GM12878 (cell line): ENCODE measurements around the gene DHRS7B. TPM values are rescaled to one million over a fixed set of nuclear protein-coding genes. Genes with fewer than 3 reads are reported as not detected.

Experiments
- ATAC-seq: fragments of 200-7000 bp; cut with Tn5 transposase; 3 replicates; pipeline ENCODE4 v1.9.1; 2020; ENCODE audit warnings: mild to moderate bottlenecking, moderate library complexity
- BruUV-seq: library from RNA; stranded (reverse); fragments of 400-500 nt; replicated peaks from 2 replicates; lab custom pipeline; 2021; lab: Mats Ljungman, UMichigan
- CTCF ChIA-PET: fragments of 300-600 bp; sonication (Branson Sonifier 250); formaldehyde crosslinking; extraction: SDS; loops from one replicate; lab custom pipeline; 2021; ENCODE audit warnings: inconsistent platforms; lab: Yijun Ruan, JAX
- POLR2A ChIA-PET: fragments of 350-600 bp; formaldehyde crosslinking; extraction: SDS; loops from one replicate; lab custom pipeline; 2021; ENCODE audit warnings: inconsistent platforms; lab: Charles Lee
- RAD21 ChIA-PET: fragments of 300-600 bp; sonication (Branson Sonifier 250); formaldehyde crosslinking; loops from one replicate; lab custom pipeline; 2023; ENCODE audit warnings: antibody characterized with exemption; ENCODE audit not compliant: unreplicated experiment; lab: Charles Lee
- SMC1A ChIA-PET: fragments of 300-600 bp; sonication (Branson Sonifier 250); formaldehyde crosslinking; loops from one replicate; lab custom pipeline; 2023; ENCODE audit not compliant: unreplicated experiment, uncharacterized antibody; lab: Charles Lee
- DNase-seq: peaks from one replicate; pipeline ENCODE4 v3.0.0-alpha.2; 2011; ENCODE audit warnings: low read depth, low spot score
- FAIRE-seq: peaks from 3 replicates; lab custom pipeline; 2011; peaks lifted over from hg19 to GRCh38; lab: Jason Lieb, UNC
- H2AFZ ChIP-seq: 2 replicates; pipeline ENCODE4 v1.6.0; 2011; ENCODE audit warnings: low read depth, low read length, control low read depth; ENCODE audit not compliant: control insufficient read depth
- H3K27ac ChIP-seq: 2 replicates; pipeline ENCODE4 v1.5.1; 2011; ENCODE audit warnings: control low read depth; ENCODE audit not compliant: control insufficient read depth, insufficient read depth
- H3K27me3 ChIP-seq, 2 experiments: replicated peaks in 1 of 2; 2 replicates each; pipeline versions ENCODE4 v1.6.0 to v1.6.1; 2011; ENCODE audit warnings: low read length in 1 of 2; ENCODE audit not compliant: control insufficient read depth in 2 of 2, insufficient read depth in 2 of 2
- H3K36me3 ChIP-seq, 2 experiments: 2 replicates each; pipeline ENCODE4 v1.5.1; 2011; ENCODE audit warnings: low read length in 1 of 2; ENCODE audit not compliant: control insufficient read depth in 2 of 2, insufficient read depth in 2 of 2
- H3K4me1 ChIP-seq: 2 replicates; pipeline ENCODE4 v1.6.1; 2011; ENCODE audit warnings: mild to moderate bottlenecking, low read length, moderate library complexity, mixed read lengths; ENCODE audit not compliant: control insufficient read depth, insufficient read depth
- H3K4me2 ChIP-seq: 2 replicates; pipeline ENCODE4 v1.6.0; 2011; ENCODE audit warnings: control low read depth; ENCODE audit not compliant: control insufficient read depth, insufficient read depth
- H3K4me3 ChIP-seq: fragments of 200-600 bp; sonication (generic); 2 replicates; pipeline ENCODE4 v1.5.1; 2016
- H3K79me2 ChIP-seq: 2 replicates; pipeline ENCODE4 v1.6.0; 2011; ENCODE audit warnings: low read length; ENCODE audit not compliant: control insufficient read depth, insufficient read depth
- H3K9ac ChIP-seq: 2 replicates; pipeline ENCODE4 v1.8.0; 2011; ENCODE audit warnings: low read length, control low read depth, mixed read lengths; ENCODE audit not compliant: control insufficient read depth, insufficient read depth
- H3K9me3 ChIP-seq: replicated peaks from 3 replicates; pipeline ENCODE4 v1.5.1; 2011; ENCODE audit warnings: mild to moderate bottlenecking, low read length; ENCODE audit not compliant: control insufficient read depth, insufficient read depth
- H4K20me1 ChIP-seq: 2 replicates; pipeline ENCODE4 v1.6.0; 2011; ENCODE audit not compliant: control insufficient read depth, insufficient read depth
- CBX5 ChIP-seq: sonication (generic); IDR thresholded peaks from 2 replicates; pipeline ENCODE4 v1.6.1; 2016; ENCODE audit warnings: low read depth, moderate library complexity, mild to moderate bottlenecking, inconsistent platforms
- MYB ChIP-seq: fragments of 150-350 bp; IDR thresholded peaks from 2 replicates; pipeline ENCODE4 v1.6.1; 2014; ENCODE audit warnings: mild to moderate bottlenecking, low read depth, low read length, borderline replicate concordance
- NBN ChIP-seq: fragments of 450-650 bp; IDR thresholded peaks from 2 replicates; pipeline ENCODE4 v1.6.1; 2016
- NFYB ChIP-seq: IDR thresholded peaks from 2 replicates; pipeline ENCODE4 v1.6.1; 2011; ENCODE audit warnings: low read depth, mild to moderate bottlenecking, low read length, improper control_type of control experiment, moderate library complexity; ENCODE audit not compliant: insufficient read depth
- PAX5 ChIP-seq: IDR thresholded peaks from 2 replicates; pipeline ENCODE4 v1.6.1; 2011; ENCODE audit warnings: low read depth, low read length, borderline replicate concordance
- RB1 ChIP-seq: fragments of 450-650 bp; formaldehyde crosslinking; IDR thresholded peaks from 2 replicates; pipeline ENCODE4 v1.6.1; 2017; ENCODE audit warnings: mild to moderate bottlenecking, borderline replicate concordance
- SIN3A ChIP-seq: IDR thresholded peaks from 2 replicates; pipeline ENCODE4 v1.6.1; 2012; ENCODE audit warnings: low read depth, low read length, improper control_type of control experiment
- SMC3 ChIP-seq: IDR thresholded peaks from 2 replicates; pipeline ENCODE4 v1.6.1; 2011; ENCODE audit warnings: low read length, improper control_type of control experiment, borderline replicate concordance
- SUZ12 ChIP-seq: fragments of 200-600 bp; sonication (generic); IDR thresholded peaks from one replicate; pipeline ENCODE4 v1.6.1; 2018; ENCODE audit warnings: antibody characterized with exemption, mild to moderate bottlenecking; ENCODE audit not compliant: unreplicated experiment
- WGBS: methylation state at CpG from one replicate; pipeline ENCODE4 v1.1.6; 2016; ENCODE audit warnings: low lambda C conversion rate; ENCODE audit not compliant: insufficient replicate concordance, insufficient coverage; ENCODE audit errors: missing lambda C conversion rate; 5-methylcytosine and 5-hydroxymethylcytosine counted together
- in situ Hi-C: fragments of 300-500 bp; cut with MboI; formaldehyde crosslinking; loops from 9 replicates; pipeline ENCODE4 v1.14.3; 2018; ENCODE audit warnings: mixed read lengths
- intact Hi-C: fragments of 100-400 bp; cut with micrococcal nuclease; formaldehyde crosslinking; loops from one replicate; pipeline ENCODE4 v1.14.2; 2022; ENCODE audit not compliant: unreplicated experiment
- polyA plus RNA-seq, 11 experiments: library from polyadenylated mRNA; depleted of rRNA in 4 of 11; unstranded in 6 of 11; stranded (reverse) in 5 of 11; fragments of >200 nt; fragmentation: Nextera tagmentation in 4 of 11; fragmentation: Illumina TruSeq in 1 of 11; extraction: Ambion mirVana in 4 of 11; extraction: Trizol in 1 of 11; gene quantifications; 1 replicate in 1 of 11; 2 replicates in 10 of 11; pipeline versions ENCODE4 v1.2.1 to v1.2.3, GENCODE V29; 2011 to 2016; ENCODE audit warnings: inconsistent platforms in 2 of 11, missing spikeins in 2 of 11, low read depth in 1 of 11
- total RNA-seq, 4 experiments: library from RNA; depleted of rRNA in 3 of 4; stranded (reverse); fragments of >200 nt in 3 of 4; fragmentation: Illumina TruSeq in 1 of 4; extraction: Trizol in 1 of 4; gene quantifications; 2 replicates each; pipeline versions ENCODE4 v1.2.1 to v1.2.3, GENCODE V29; 2013 to 2021
- TF ChIP-seq, protein P1 (sequence below): fragments of 450-650 bp; IDR thresholded peaks from 2 replicates; pipeline ENCODE4 v1.6.1; 2017; ENCODE audit warnings: borderline replicate concordance

DHRS7B gene
- total and polyA plus RNA-seq, 10 of the 15 experiments (the other 5 are each of a cell fraction or from before 2014, with no cell fraction given): 11.1 to 35.6 (median 23.0) TPM

DNA sequence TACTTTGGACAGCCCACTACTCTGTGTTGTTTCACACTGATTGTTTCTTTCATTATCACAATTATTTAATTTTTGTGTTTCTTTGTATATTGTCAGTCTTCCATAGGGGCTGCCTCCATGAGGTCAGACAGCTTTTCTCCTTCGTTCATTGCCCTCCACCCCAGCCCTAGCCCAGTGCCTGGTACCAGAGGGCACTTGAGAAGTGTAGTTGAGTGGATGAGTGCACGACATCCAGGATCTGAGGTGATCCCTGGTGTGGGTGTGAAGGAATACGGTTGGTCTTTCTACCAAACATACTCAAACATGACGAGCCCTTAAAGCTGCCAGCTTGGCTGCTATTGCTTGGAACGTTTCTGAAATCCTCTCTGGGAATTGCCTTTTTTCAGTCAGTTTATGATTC lies 37.9 kb downstream of the DHRS7B start:
- Histone ChIP-seq H3K79me2 (no peaks in the 10 kb centered on the region), H3K4me1 (no peaks in the 10 kb centered on the region), H3K36me3 (no peaks in the 10 kb centered on the region), H3K9ac (no peak overlapping the region), H3K4me2 (no peak overlapping the region), H4K20me1 (no peaks in the 10 kb centered on the region), H3K27ac (no peak overlapping the region), H3K4me3 (no peak overlapping the region), H3K27me3 (no peaks in the 10 kb centered on the region), H2AFZ (no peak overlapping the region), H3K9me3 (no peaks in the 10 kb centered on the region)
- RAD21 ChIA-PET: interaction anchor here (0.7 kb wide), 1 partner anchor 110 kb away, joined by 3 read pairs; no protein-coding TSS in a partner anchor
- intact Hi-C loops (no loop called here), in situ Hi-C loops (no loop called here)
- no peak for TF ChIP-seq PAX5
- TF ChIP-seq RB1: no peak
- no peak for TF ChIP-seq NFYB
- no peak for TF ChIP-seq SUZ12
- no peak for TF ChIP-seq SIN3A
- TF ChIP-seq CBX5: no peak
- TF ChIP-seq MYB: no peak
- TF ChIP-seq, protein P1, sequence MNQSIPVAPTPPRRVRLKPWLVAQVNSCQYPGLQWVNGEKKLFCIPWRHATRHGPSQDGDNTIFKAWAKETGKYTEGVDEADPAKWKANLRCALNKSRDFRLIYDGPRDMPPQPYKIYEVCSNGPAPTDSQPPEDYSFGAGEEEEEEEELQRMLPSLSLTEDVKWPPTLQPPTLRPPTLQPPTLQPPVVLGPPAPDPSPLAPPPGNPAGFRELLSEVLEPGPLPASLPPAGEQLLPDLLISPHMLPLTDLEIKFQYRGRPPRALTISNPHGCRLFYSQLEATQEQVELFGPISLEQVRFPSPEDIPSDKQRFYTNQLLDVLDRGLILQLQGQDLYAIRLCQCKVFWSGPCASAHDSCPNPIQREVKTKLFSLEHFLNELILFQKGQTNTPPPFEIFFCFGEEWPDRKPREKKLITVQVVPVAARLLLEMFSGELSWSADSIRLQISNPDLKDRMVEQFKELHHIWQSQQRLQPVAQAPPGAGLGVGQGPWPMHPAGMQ: no peak
- TF ChIP-seq SMC3: no peak
- no peak for TF ChIP-seq NBN
- CTCF ChIA-PET: interaction anchor here (1.1 to 1.8 kb wide), 2 partner anchors 33 to 36 kb away, joined by 3 to 4 read pairs; no protein-coding TSS in a partner anchor
- DNase-seq (no peak), ATAC-seq (no peak), FAIRE-seq (no peak)
- SMC1A ChIA-PET: no interaction called here
- no TSS peak for BruUV-seq
- POLR2A ChIA-PET: no interaction called here
- 78% methylated on average over 5 of the region's 5 CpGs for WGBS
